ENCODE results near the gene MYL3.

MYL3 gene

GRCh38 chr3:46843508-46843907 is 19.7 kb downstream of the MYL3 start:
- TF ChIP-seq POLR2AphosphoS5 (IDR thresholded peaks at IDR 0.05; ENCODE audit: low read depth) (no peak), CTCF (IDR thresholded peaks at IDR 0.05; ENCODE audit: insufficient read depth, low read length) (no peak), GABPA (IDR thresholded peaks at IDR 0.05; ENCODE audit: low read depth) (no peak), SPI1 (IDR thresholded peaks at IDR 0.05; ENCODE audit: borderline replicate concordance, low read depth) (no peak)
- TF ChIP-seq, protein P1, sequence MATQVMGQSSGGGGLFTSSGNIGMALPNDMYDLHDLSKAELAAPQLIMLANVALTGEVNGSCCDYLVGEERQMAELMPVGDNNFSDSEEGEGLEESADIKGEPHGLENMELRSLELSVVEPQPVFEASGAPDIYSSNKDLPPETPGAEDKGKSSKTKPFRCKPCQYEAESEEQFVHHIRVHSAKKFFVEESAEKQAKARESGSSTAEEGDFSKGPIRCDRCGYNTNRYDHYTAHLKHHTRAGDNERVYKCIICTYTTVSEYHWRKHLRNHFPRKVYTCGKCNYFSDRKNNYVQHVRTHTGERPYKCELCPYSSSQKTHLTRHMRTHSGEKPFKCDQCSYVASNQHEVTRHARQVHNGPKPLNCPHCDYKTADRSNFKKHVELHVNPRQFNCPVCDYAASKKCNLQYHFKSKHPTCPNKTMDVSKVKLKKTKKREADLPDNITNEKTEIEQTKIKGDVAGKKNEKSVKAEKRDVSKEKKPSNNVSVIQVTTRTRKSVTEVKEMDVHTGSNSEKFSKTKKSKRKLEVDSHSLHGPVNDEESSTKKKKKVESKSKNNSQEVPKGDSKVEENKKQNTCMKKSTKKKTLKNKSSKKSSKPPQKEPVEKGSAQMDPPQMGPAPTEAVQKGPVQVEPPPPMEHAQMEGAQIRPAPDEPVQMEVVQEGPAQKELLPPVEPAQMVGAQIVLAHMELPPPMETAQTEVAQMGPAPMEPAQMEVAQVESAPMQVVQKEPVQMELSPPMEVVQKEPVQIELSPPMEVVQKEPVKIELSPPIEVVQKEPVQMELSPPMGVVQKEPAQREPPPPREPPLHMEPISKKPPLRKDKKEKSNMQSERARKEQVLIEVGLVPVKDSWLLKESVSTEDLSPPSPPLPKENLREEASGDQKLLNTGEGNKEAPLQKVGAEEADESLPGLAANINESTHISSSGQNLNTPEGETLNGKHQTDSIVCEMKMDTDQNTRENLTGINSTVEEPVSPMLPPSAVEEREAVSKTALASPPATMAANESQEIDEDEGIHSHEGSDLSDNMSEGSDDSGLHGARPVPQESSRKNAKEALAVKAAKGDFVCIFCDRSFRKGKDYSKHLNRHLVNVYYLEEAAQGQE (IDR thresholded peaks at IDR 0.05; ENCODE audit: insufficient replicate concordance, low read depth) = no peak
- Histone ChIP-seq H3K27me3 (ENCODE audit: insufficient read depth, poor library complexity, severe bottlenecking) (no peaks in the 10 kb centered on the region), H3K4me3 (replicated peaks; ENCODE audit: insufficient read depth, low read length) (no peak overlapping the region), H3K27ac (replicated peaks) (no peak overlapping the region)
- no peak for DNase-seq (ENCODE audit: low read depth in 1 of 2, low spot score in 1 of 2)

DNA sequence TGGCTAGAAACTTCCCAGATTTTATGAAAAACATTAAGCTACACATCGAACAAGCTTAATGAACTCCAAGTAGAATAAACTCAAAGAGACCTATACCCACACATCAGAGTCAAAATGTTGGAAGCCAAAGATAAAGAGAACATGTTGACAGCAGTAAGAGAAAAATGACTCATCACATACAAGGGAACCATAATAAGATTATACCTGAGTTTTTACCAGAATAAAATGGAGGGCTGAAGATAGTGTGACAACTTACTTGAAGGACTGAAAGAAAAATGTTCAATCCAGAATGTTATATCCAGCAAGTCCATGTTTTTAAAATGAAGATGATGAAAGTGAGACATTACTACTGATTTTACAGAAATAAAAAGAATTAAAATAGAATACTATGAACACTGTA is 22.8 kb downstream of the MYL3 start:
- no peak for DNase-seq (ENCODE audit: low read depth in 1 of 2, low spot score in 1 of 2)
- no peak overlapping the region for H3K4me3 ChIP-seq (replicated peaks; ENCODE audit: insufficient read depth, low read length)
- H3K27me3 ChIP-seq (ENCODE audit: insufficient read depth, poor library complexity, severe bottlenecking) = no peaks in the 10 kb centered on the region
- TF ChIP-seq CTCF (IDR thresholded peaks at IDR 0.05; ENCODE audit: insufficient read depth, low read length) = no peak
- no peak for TF ChIP-seq GABPA (IDR thresholded peaks at IDR 0.05; ENCODE audit: low read depth)
- TF ChIP-seq POLR2AphosphoS5 (IDR thresholded peaks at IDR 0.05; ENCODE audit: low read depth) = no peak
- TF ChIP-seq SPI1 (IDR thresholded peaks at IDR 0.05; ENCODE audit: borderline replicate concordance, low read depth) = no peak
- TF ChIP-seq, protein P1 (IDR thresholded peaks at IDR 0.05; ENCODE audit: insufficient replicate concordance, low read depth) = no peak
- no peak overlapping the region for H3K27ac ChIP-seq (replicated peaks)

- DNase-seq (ENCODE audit: low read depth in 1 of 2, low spot score in 1 of 2) = no peak
- no peaks in the 10 kb centered on the region for H3K27me3 ChIP-seq (ENCODE audit: insufficient read depth, poor library complexity, severe bottlenecking)
- H3K27ac ChIP-seq (replicated peaks) = no peak overlapping the region
- no peak overlapping the region for H3K4me3 ChIP-seq (replicated peaks; ENCODE audit: insufficient read depth, low read length)
- TF ChIP-seq SPI1 (IDR thresholded peaks at IDR 0.05; ENCODE audit: borderline replicate concordance, low read depth) = no peak
- TF ChIP-seq CTCF (IDR thresholded peaks at IDR 0.05; ENCODE audit: insufficient read depth, low read length) = no peak
- TF ChIP-seq POLR2AphosphoS5 (IDR thresholded peaks at IDR 0.05; ENCODE audit: low read depth) = no peak
- TF ChIP-seq, protein P1 (IDR thresholded peaks at IDR 0.05; ENCODE audit: insufficient replicate concordance, low read depth) = no peak
- TF ChIP-seq GABPA (IDR thresholded peaks at IDR 0.05; ENCODE audit: low read depth) = no peak
Measured at GRCh38 chr3:46838301-46838700, 24.9 kb downstream of the MYL3 start.
